Stimulated activated naive B cell treated with anti-CD40 and anti-IgM and Interleukin-4, amounts not matched to agents 10 μg/mL and 1 μg/mL and 100 μg/mL, for 72 hours (primary cell): ENCODE results near the gene TSPY9.
"Not testable (repeated sequence)": the region's sequence is repeated elsewhere in the genome, so short reads cannot be mapped to it uniquely, and the experiment has no call there.

ENCODE experiments used
- ATAC-seq, 2 donors: fragments of 150-1000 bp; cut with Tn5 transposase; replicated peaks; 2 replicates each; pipeline ENCODE4 v1.10.0; 2021; ENCODE audit warnings: moderate library complexity in 1 of 2
- DNase-seq: peaks from one replicate; pipeline ENCODE4 v3.0.0; 2021
- H3K27ac Mint-ChIP-seq: one replicate; pipeline ENCODE4 v1.8.0; 2022; ENCODE audit warnings: mild to moderate bottlenecking, mixed read lengths
- H3K27me3 Mint-ChIP-seq, 2 donors: one replicate each; pipeline ENCODE4 v1.8.0; 2022; ENCODE audit warnings: mixed read lengths in 2 of 2
- H3K36me3 Mint-ChIP-seq, 2 donors: one replicate each; pipeline ENCODE4 v1.8.0; 2022; ENCODE audit warnings: mixed read lengths in 2 of 2, mild to moderate bottlenecking in 1 of 2
- H3K4me1 Mint-ChIP-seq, 2 donors: one replicate each; pipeline ENCODE4 v1.8.0; 2022; ENCODE audit warnings: mixed read lengths in 2 of 2, mild to moderate bottlenecking in 1 of 2
- H3K4me3 Mint-ChIP-seq, 2 donors: one replicate each; pipeline ENCODE4 v1.8.0; 2022; ENCODE audit warnings: mild to moderate bottlenecking in 2 of 2, mixed read lengths in 2 of 2, moderate library complexity in 1 of 2
- H3K9me3 Mint-ChIP-seq, 2 donors: one replicate each; pipeline ENCODE4 v1.8.0; 2022; ENCODE audit warnings: mixed read lengths in 2 of 2, mild to moderate bottlenecking in 1 of 2

Gene TSPY9, protein sequence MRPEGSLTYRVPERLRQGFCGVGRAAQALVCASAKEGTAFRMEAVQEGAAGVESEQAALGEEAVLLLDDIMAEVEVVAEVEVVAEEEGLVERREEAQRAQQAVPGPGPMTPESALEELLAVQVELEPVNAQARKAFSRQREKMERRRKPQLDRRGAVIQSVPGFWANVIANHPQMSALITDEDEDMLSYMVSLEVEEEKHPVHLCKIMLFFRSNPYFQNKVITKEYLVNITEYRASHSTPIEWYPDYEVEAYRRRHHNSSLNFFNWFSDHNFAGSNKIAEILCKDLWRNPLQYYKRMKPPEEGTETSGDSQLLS

DNA sequence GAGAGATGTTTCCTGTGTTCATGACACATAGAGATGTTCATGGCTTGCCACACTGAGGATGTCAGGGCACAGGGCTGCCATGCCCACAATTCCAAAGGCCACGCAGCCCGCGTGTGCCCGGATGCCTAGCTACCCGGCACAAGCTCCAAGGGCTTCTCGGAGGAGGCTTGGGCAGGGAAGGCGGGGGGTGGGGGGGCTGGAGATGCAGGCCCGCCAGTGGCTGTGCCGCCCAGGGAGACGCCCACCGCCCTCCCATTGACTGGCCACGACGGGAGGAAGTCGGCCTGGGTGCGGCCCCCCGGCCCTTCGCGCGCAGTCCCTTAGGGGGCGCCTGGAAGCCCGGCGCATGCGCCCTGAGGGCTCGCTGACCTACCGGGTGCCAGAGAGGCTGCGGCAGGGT is at the start of gene TSPY9:
TSPY9 (plus strand) TSS at position 301 of the 400 bp plus-strand sequence; CDS start at position 347, 46 bp downstream.
- not testable (repeated sequence) for H3K4me1 Mint-ChIP-seq, H3K4me3 Mint-ChIP-seq, DNase-seq, H3K36me3 Mint-ChIP-seq, ATAC-seq, H3K27me3 Mint-ChIP-seq, H3K9me3 Mint-ChIP-seq, H3K27ac Mint-ChIP-seq

DNA sequence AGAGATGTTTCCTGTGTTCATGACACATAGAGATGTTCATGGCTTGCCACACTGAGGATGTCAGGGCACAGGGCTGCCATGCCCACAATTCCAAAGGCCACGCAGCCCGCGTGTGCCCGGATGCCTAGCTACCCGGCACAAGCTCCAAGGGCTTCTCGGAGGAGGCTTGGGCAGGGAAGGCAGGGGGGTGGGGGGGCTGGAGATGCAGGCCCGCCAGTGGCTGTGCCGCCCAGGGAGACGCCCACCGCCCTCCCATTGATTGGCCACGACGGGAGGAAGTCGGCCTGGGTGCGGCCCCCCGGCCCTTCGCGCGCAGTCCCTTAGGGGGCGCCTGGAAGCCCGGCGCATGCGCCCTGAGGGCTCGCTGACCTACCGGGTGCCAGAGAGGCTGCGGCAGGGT is 20.4 kb upstream of the TSPY9 start, which contains the start of gene TSPY1:
TSPY1 (plus strand) TSS at position 301 of the 400 bp plus-strand sequence; CDS start at position 347, 46 bp downstream.
- not testable (repeated sequence) for H3K36me3 Mint-ChIP-seq, H3K27ac Mint-ChIP-seq, H3K9me3 Mint-ChIP-seq, H3K27me3 Mint-ChIP-seq, H3K4me1 Mint-ChIP-seq, DNase-seq, ATAC-seq, H3K4me3 Mint-ChIP-seq

DNA sequence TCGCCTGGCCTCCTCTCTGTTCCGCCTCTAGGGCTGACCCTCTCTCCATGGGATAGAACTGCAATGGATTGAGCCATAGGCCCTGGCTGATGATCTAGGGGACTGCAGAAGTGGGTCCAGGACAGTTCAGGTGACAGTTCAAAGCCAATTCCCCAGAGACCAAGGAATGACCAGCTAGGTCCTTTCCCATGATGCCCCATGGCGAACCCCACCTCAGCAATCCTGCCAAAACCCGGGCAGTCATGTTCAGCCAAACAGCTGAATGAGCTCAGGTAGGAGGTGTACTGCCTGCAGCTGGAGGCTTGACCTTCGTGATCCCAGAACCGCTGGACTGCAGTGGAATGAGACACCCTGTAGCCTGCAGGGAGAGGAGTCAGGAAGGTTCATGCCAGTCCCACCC is 17.3 kb downstream of the TSPY9 start:
- H3K36me3 Mint-ChIP-seq, DNase-seq, H3K27ac Mint-ChIP-seq, H3K4me3 Mint-ChIP-seq, ATAC-seq, H3K4me1 Mint-ChIP-seq, H3K9me3 Mint-ChIP-seq, H3K27me3 Mint-ChIP-seq: not testable (repeated sequence)

DNA sequence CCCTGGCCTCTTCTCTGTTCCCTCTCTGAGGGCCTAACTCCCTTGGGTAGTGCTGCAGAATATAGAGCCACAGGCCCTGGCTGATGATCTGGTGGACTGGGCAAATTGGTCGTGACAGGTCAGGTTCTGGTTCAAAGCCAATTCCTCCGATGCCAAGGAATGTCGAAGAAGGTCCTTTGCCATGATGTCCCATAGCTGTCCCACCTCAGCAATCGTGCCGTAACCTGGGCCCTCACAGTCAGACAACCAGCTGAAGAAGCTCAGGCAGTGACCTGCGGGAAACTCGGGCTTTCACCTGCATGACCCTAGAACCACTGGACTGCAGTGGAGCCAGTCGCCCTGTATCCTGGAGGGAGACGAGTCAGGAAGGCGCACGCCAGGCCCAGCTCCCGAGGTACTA is 29.2 kb downstream of the TSPY9 start:
- H3K9me3 Mint-ChIP-seq, DNase-seq, H3K27me3 Mint-ChIP-seq, H3K4me1 Mint-ChIP-seq, H3K27ac Mint-ChIP-seq, H3K36me3 Mint-ChIP-seq, H3K4me3 Mint-ChIP-seq, ATAC-seq: not testable (repeated sequence)

DNA sequence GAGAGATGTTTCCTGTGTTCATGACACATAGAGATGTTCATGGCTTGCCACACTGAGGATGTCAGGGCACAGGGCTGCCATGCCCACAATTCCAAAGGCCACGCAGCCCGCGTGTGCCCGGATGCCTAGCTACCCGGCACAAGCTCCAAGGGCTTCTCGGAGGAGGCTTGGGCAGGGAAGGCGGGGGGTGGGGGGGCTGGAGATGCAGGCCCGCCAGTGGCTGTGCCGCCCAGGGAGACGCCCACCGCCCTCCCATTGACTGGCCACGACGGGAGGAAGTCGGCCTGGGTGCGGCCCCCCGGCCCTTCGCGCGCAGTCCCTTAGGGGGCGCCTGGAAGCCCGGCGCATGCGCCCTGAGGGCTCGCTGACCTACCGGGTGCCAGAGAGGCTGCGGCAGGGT is 40.5 kb downstream of the TSPY9 start, which contains the start of gene TSPY10:
TSPY10 (plus strand) TSS at position 301 of the 400 bp plus-strand sequence; CDS start at position 347, 46 bp downstream.
- not testable (repeated sequence) for H3K4me1 Mint-ChIP-seq, ATAC-seq

More for the DNA sequence above, 40.5 kb downstream of the TSPY9 start, which contains the start of gene TSPY10:
- not testable (repeated sequence) for H3K4me3 Mint-ChIP-seq, H3K36me3 Mint-ChIP-seq, H3K27me3 Mint-ChIP-seq, DNase-seq, H3K9me3 Mint-ChIP-seq, H3K27ac Mint-ChIP-seq
